DMS153 treated with DMSO at 0.1 percent for 48 hours (cell line): ENCODE measurements around the gene NUP85.
"Not testable (repeated sequence)": the region's sequence is repeated elsewhere in the genome, so short reads cannot be mapped to it uniquely, and the experiment has no call there.

ENCODE experiments used
- DNase-seq: peaks from one replicate; lab custom pipeline; 2025; ENCODE audit not compliant: unreplicated experiment; lab: John Stamatoyannopoulos, UW

Gene NUP85

GRCh38 chr17:75199886-75200618 is 5.4 kb upstream of the NUP85 start:
- no peak for DNase-seq

GRCh38 chr17:75205793-75206163 is 299 bp downstream of the NUP85 start:
- no peak for DNase-seq

GRCh38 chr17:75207050-75207407 is 1.6 kb downstream of the NUP85 start:
- DNase-seq = not testable (repeated sequence)

GRCh38 chr17:75207760-75208159 is 2.3 kb downstream of the NUP85 start:
- DNase-seq = no peak

- DNase-seq = no peak
Measured at GRCh38 chr17:75208161-75208560, 2.7 kb downstream of the NUP85 start.

GRCh38 chr17:75209061-75209460 is 3.6 kb downstream of the NUP85 start:
- no peak for DNase-seq

GRCh38 chr17:75218131-75218530 is 12.7 kb downstream of the NUP85 start:
- no peak for DNase-seq

- DNase-seq = no peak
Measured at GRCh38 chr17:75219815-75220214, 14.3 kb downstream of the NUP85 start.

- DNase-seq = no peak
Measured at GRCh38 chr17:75225016-75225415, 19.5 kb downstream of the NUP85 start.

GRCh38 chr17:75227729-75228128 is 22.2 kb downstream of the NUP85 start:
- DNase-seq = no peak

GRCh38 chr17:75228305-75228704 is 22.8 kb downstream of the NUP85 start:
- DNase-seq = no peak

GRCh38 chr17:75228847-75229246 is 23.4 kb downstream of the NUP85 start:
- DNase-seq = no peak

- DNase-seq = no peak
Measured at GRCh38 chr17:75231071-75231470, 25.6 kb downstream of the NUP85 start.

- no peak for DNase-seq
Measured at GRCh38 chr17:75231741-75232464, 26.4 kb downstream of the NUP85 start.

GRCh38 chr17:75232786-75233185 is 27.3 kb downstream of the NUP85 start:
- no peak for DNase-seq

GRCh38 chr17:75237100-75238014 is 31.9 kb downstream of the NUP85 start:
- no peak for DNase-seq

GRCh38 chr17:75238020-75238580 is 32.6 kb downstream of the NUP85 start:
- no peak for DNase-seq

GRCh38 chr17:75238684-75239191 is 33.3 kb downstream of the NUP85 start:
- peak; percentile 49 for DNase-seq

- DNase-seq = no peak
Measured at GRCh38 chr17:75239214-75239613, 33.7 kb downstream of the NUP85 start.

GRCh38 chr17:75239778-75240393 is 34.4 kb downstream of the NUP85 start:
- no peak for DNase-seq
